Liver (tissue), 9 donors: ENCODE measurements around the gene TRPM8. TPM values are rescaled to one million over a fixed set of nuclear protein-coding genes. Genes with fewer than 3 reads are reported as not detected.

Source experiments
- DNase-seq: peaks from one replicate; pipeline ENCODE4 v3.0.0-alpha.2; 2017; ENCODE audit warnings: low spot score
- H3K27ac ChIP-seq, 2 donors: one replicate each; pipeline ENCODE4 v1.7.0; 2013; ENCODE audit warnings: inconsistent platforms in 2 of 2, low read length in 2 of 2, control low read depth in 1 of 2, low read depth in 1 of 2, mild to moderate bottlenecking in 1 of 2
- H3K27me3 ChIP-seq, 4 donors: one replicate each; pipeline versions ENCODE4 v1.6.1 to v1.7.0; 2013; ENCODE audit warnings: low read length in 3 of 4, inconsistent platforms in 1 of 4, mild to moderate bottlenecking in 1 of 4, moderate library complexity in 1 of 4; ENCODE audit not compliant: control insufficient read depth in 4 of 4, insufficient read depth in 4 of 4
- H3K36me3 ChIP-seq, 4 donors: one replicate each; pipeline versions ENCODE4 v1.6.1 to v1.7.0; 2013; ENCODE audit warnings: low read length in 3 of 4, mild to moderate bottlenecking in 3 of 4, low read depth in 1 of 4, moderate library complexity in 1 of 4; ENCODE audit not compliant: control insufficient read depth in 4 of 4, insufficient read depth in 3 of 4
- H3K4me1 ChIP-seq, 4 donors: one replicate each; pipeline versions ENCODE4 v1.6.1 to v1.7.0; 2013; ENCODE audit warnings: low read length in 3 of 4, mild to moderate bottlenecking in 3 of 4, moderate library complexity in 1 of 4; ENCODE audit not compliant: control insufficient read depth in 4 of 4, insufficient read depth in 4 of 4
- H3K4me3 ChIP-seq, 3 donors: one replicate each; pipeline versions ENCODE4 v1.6.1 to v1.7.0; 2013; ENCODE audit warnings: low read length in 3 of 3, control low read depth in 1 of 3, low read depth in 1 of 3, mild to moderate bottlenecking in 1 of 3
- H3K9ac ChIP-seq, 2 donors: one replicate each; pipeline ENCODE4 v1.7.0; 2013; ENCODE audit warnings: low read length in 2 of 2, mild to moderate bottlenecking in 2 of 2, moderate library complexity in 2 of 2, control low read depth in 1 of 2, low read depth in 1 of 2
- H3K9me3 ChIP-seq, 4 donors: one replicate each; pipeline versions ENCODE4 v1.6.1 to v1.7.0; 2013; ENCODE audit warnings: low read length in 3 of 4; ENCODE audit not compliant: control insufficient read depth in 4 of 4
- ATF3 ChIP-seq: IDR thresholded peaks from 2 replicates; pipeline ENCODE4 v1.6.1; 2016; ENCODE audit warnings: antibody characterized with exemption
- EGR1 ChIP-seq, 2 donors: IDR thresholded peaks; 2 replicates each; pipeline ENCODE4 v1.6.1; 2016 to 2018; ENCODE audit warnings: antibody characterized with exemption in 2 of 2, low read depth in 2 of 2
- FOXA1 ChIP-seq: IDR thresholded peaks from 2 replicates; pipeline ENCODE4 v1.6.1; 2016; ENCODE audit warnings: antibody characterized with exemption
- FOXA2 ChIP-seq: IDR thresholded peaks from 2 replicates; pipeline ENCODE4 v1.6.1; 2016; ENCODE audit warnings: antibody characterized with exemption
- GABPA ChIP-seq, 2 donors: IDR thresholded peaks in 1 of 2; conservative IDR thresholded peaks in 1 of 2; 2 replicates each; pipeline ENCODE4 v1.6.1; 2016; ENCODE audit warnings: antibody characterized with exemption in 2 of 2, mild to moderate bottlenecking in 1 of 2, moderate library complexity in 1 of 2
- HNF4A ChIP-seq, 2 donors: conservative IDR thresholded peaks; 2 replicates each; pipeline ENCODE4 v1.6.1; 2016; ENCODE audit warnings: antibody characterized with exemption in 2 of 2, mild to moderate bottlenecking in 2 of 2
- HNF4G ChIP-seq: IDR thresholded peaks from 2 replicates; pipeline ENCODE4 v1.6.1; 2016; ENCODE audit warnings: antibody characterized with exemption
- JUND ChIP-seq, 2 donors: IDR thresholded peaks; 2 replicates each; pipeline ENCODE4 v1.6.1; 2016; ENCODE audit warnings: antibody characterized with exemption in 2 of 2
- NR2F2 ChIP-seq: IDR thresholded peaks from 2 replicates; pipeline ENCODE4 v1.6.1; 2016; ENCODE audit warnings: antibody characterized with exemption
- RAD21 ChIP-seq, 2 donors: IDR thresholded peaks; 2 replicates each; pipeline ENCODE4 v1.6.1; 2016; ENCODE audit warnings: antibody characterized with exemption in 2 of 2, mild to moderate bottlenecking in 2 of 2
- REST ChIP-seq: IDR thresholded peaks from 2 replicates; pipeline ENCODE4 v1.6.1; 2016; ENCODE audit warnings: antibody characterized with exemption, mild to moderate bottlenecking
- RXRA ChIP-seq, 2 donors: IDR thresholded peaks; 2 replicates each; pipeline ENCODE4 v1.6.1; 2017 to 2018; ENCODE audit warnings: antibody characterized with exemption in 2 of 2, mild to moderate bottlenecking in 1 of 2
- SP1 ChIP-seq: IDR thresholded peaks from 2 replicates; pipeline ENCODE4 v1.6.1; 2018; ENCODE audit warnings: antibody characterized with exemption, mild to moderate bottlenecking
- TAF1 ChIP-seq: conservative IDR thresholded peaks from 2 replicates; pipeline ENCODE4 v1.6.1; 2016; ENCODE audit warnings: antibody characterized with exemption, mild to moderate bottlenecking
- YY1 ChIP-seq: IDR thresholded peaks from 2 replicates; pipeline ENCODE4 v1.6.1; 2016; ENCODE audit warnings: antibody characterized with exemption, mild to moderate bottlenecking
- ZBTB33 ChIP-seq: IDR thresholded peaks from 2 replicates; pipeline ENCODE4 v1.6.1; 2016; ENCODE audit warnings: antibody characterized with exemption
- WGBS: extraction: QIAGEN DNeasy Blood & Tissue Kit; methylation state at CpG from one replicate; pipeline ENCODE4 v1.1.7; 2013; 5-methylcytosine and 5-hydroxymethylcytosine counted together
- polyA plus RNA-seq, 2 donors: library from polyadenylated mRNA; stranded (reverse) in 1 of 2; unstranded in 1 of 2; fragments of 200-250 nt in 1 of 2; fragments of >200 nt in 1 of 2; fragmentation: Nextera tagmentation in 1 of 2; extraction: Ambion mirVana in 1 of 2; gene quantifications; one replicate each; pipeline versions ENCODE4 v1.2.1 to v1.2.3, GENCODE V29; 2013 to 2015
- total RNA-seq, 2 donors: library from RNA; depleted of rRNA; stranded (reverse); fragments of >200 nt; gene quantifications; one replicate each; pipeline ENCODE4 v1.2.3, GENCODE V29; 2014
- TF ChIP-seq, protein P1 (sequence below): IDR thresholded peaks from 2 replicates; pipeline ENCODE4 v1.6.1; 2016; ENCODE audit warnings: antibody characterized with exemption
- TF ChIP-seq, protein P2 (sequence below): fragments of 150-350 bp; IDR thresholded peaks from 2 replicates; pipeline ENCODE4 v1.5.1; 2017; ENCODE audit warnings: improper control_type of control experiment, low read depth, low read length; ENCODE audit not compliant: missing input control
- donor health status: healthy.
- donor health status: healthy.
- donor health status: healthy.
- donor health status: healthy.
- donor health status: healthy.

TRPM8 gene
- total and polyA plus RNA-seq, 4 donors: 1.1 to 79.2 (median 33.2) TPM

DNA sequence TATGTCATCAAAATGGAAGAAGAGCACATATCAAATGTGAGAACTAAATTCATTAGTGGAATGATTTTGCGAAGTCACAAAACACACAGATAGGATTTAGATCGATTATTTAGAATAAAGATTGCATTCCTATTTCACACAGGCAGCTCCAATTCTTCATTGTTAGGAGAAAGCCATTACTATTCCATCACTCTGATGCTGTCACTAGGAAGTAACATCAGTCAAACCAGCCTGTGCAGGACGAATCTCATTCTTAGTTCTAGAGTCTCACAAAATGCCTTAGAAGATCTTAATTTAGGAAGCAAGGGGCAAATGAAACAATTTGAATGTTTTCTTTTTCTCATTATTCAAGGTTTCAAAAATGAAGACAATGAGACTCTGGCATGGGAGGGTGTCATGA is 89.3 kb downstream of the TRPM8 start:
- Histone ChIP-seq H3K4me1 (no peaks in the 10 kb centered on the region), H3K27ac (no peak overlapping the region), H3K4me3 (no peak overlapping the region), H3K36me3 (peaks cover 0 to 49% (median 21%) of the 10 kb centered on the region in 4 donors), H3K27me3 (no peaks in the 10 kb centered on the region), H3K9me3 (no peaks in the 10 kb centered on the region), H3K9ac (no peak overlapping the region)
- DNase-seq: no peak
- TF ChIP-seq FOXA2 (no peak), FOXA1 (no peak), ATF3 (no peak), RAD21 (IDR thresholded peaks at IDR 0.05) (no peak), GABPA (IDR thresholded peaks at IDR 0.05 in 1 of 2, conservative IDR thresholded peaks at IDR 0.05 in 1 of 2) (no peak), SP1 (no peak), HNF4A (conservative IDR thresholded peaks at IDR 0.05) (no peak), EGR1 (IDR thresholded peaks at IDR 0.05; ENCODE audit: low read depth in 2 of 2) (no peak), JUND (IDR thresholded peaks at IDR 0.05) (no peak), HNF4G (no peak), NR2F2 (no peak), TAF1 (no peak), REST (no peak), YY1 (no peak)
- TF ChIP-seq, protein P1, sequence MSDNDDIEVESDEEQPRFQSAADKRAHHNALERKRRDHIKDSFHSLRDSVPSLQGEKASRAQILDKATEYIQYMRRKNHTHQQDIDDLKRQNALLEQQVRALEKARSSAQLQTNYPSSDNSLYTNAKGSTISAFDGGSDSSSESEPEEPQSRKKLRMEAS: no peak
- WGBS: 92% methylated on average over 3 of the region's 3 CpGs

GRCh38 chr2:234014427-234014826 is 97.3 kb downstream of the TRPM8 start:
- Histone ChIP-seq H3K4me3 (no peak overlapping the region), H3K27me3 (no peaks in the 10 kb centered on the region), H3K4me1 (no peaks in the 10 kb centered on the region), H3K36me3 (peaks cover 0 to 15% (median 7%) of the 10 kb centered on the region in 4 donors), H3K27ac (no peak overlapping the region), H3K9ac (no peak overlapping the region), H3K9me3 (no peaks in the 10 kb centered on the region)
- WGBS: 91% methylated on average over 1 of the region's 1 CpG
- TF ChIP-seq JUND (IDR thresholded peaks at IDR 0.05) (no peak), ZBTB33 (no peak), FOXA2 (no peak), RAD21 (IDR thresholded peaks at IDR 0.05) (no peak), HNF4A (conservative IDR thresholded peaks at IDR 0.05) (no peak), RXRA (IDR thresholded peaks at IDR 0.05) (no peak), FOXA1 (no peak), EGR1 (IDR thresholded peaks at IDR 0.05; ENCODE audit: low read depth in 2 of 2) (no peak), GABPA (IDR thresholded peaks at IDR 0.05 in 1 of 2, conservative IDR thresholded peaks at IDR 0.05 in 1 of 2) (no peak), HNF4G (no peak), TAF1 (no peak), YY1 (no peak), REST (no peak), ATF3 (no peak), SP1 (no peak), NR2F2 (no peak)
- TF ChIP-seq, protein P1: no peak
- TF ChIP-seq, protein P2, sequence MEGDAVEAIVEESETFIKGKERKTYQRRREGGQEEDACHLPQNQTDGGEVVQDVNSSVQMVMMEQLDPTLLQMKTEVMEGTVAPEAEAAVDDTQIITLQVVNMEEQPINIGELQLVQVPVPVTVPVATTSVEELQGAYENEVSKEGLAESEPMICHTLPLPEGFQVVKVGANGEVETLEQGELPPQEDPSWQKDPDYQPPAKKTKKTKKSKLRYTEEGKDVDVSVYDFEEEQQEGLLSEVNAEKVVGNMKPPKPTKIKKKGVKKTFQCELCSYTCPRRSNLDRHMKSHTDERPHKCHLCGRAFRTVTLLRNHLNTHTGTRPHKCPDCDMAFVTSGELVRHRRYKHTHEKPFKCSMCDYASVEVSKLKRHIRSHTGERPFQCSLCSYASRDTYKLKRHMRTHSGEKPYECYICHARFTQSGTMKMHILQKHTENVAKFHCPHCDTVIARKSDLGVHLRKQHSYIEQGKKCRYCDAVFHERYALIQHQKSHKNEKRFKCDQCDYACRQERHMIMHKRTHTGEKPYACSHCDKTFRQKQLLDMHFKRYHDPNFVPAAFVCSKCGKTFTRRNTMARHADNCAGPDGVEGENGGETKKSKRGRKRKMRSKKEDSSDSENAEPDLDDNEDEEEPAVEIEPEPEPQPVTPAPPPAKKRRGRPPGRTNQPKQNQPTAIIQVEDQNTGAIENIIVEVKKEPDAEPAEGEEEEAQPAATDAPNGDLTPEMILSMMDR: no peak
- no peak for DNase-seq
